Testis (tissue), 3 donors: Measurements from ENCODE around the gene CA11. TPM values are rescaled to one million over a fixed set of nuclear protein-coding genes. Genes with fewer than 3 reads are reported as not detected.

ENCODE experiments used
- DNase-seq: peaks from one replicate; pipeline ENCODE4 v3.0.0-alpha.2; 2019
- H3K27ac ChIP-seq, 2 donors: fragments of 200-600 bp; sonication (generic); one replicate each; pipeline ENCODE4 v1.5.1; 2019
- H3K27me3 ChIP-seq: fragments of 200-600 bp; sonication (generic); one replicate; pipeline ENCODE4 v1.5.1; 2019
- H3K36me3 ChIP-seq: fragments of 200-600 bp; sonication (generic); one replicate; pipeline ENCODE4 v1.5.1; 2017; ENCODE audit warnings: low read depth; ENCODE audit errors: missing control alignments
- H3K4me1 ChIP-seq: fragments of 200-600 bp; sonication (generic); one replicate; pipeline ENCODE4 v1.5.1; 2019
- H3K4me3 ChIP-seq, 2 donors: fragments of 200-600 bp; sonication (generic); one replicate each; pipeline ENCODE4 v1.5.1; 2017 to 2019
- H3K9me3 ChIP-seq: fragments of 200-600 bp; sonication (generic); one replicate; pipeline ENCODE4 v1.5.1; 2017
- POLR2A ChIP-seq: fragments of 450-650 bp; IDR thresholded peaks from one replicate; pipeline ENCODE4 v1.6.1; 2017; ENCODE audit warnings: antibody characterized with exemption, mild to moderate bottlenecking, moderate library complexity
- WGBS, 2 donors: methylation state at CpG; one replicate each; pipeline ENCODE4 v1.1.5; 2018; 5-methylcytosine and 5-hydroxymethylcytosine counted together
- intact Hi-C: fragments of 100-400 bp; cut with DNase I; formaldehyde crosslinking; loops from one replicate; pipeline ENCODE4 v1.15.1; 2023; ENCODE audit warnings: low total_unique reads
- polyA plus RNA-seq: library from polyadenylated mRNA; stranded (reverse); fragments of 350-450 nt; fragmentation: Illumina TruSeq; extraction: RNeasy Lipid Tissue Mini Kit (QIAGEN cat#74804); gene quantifications from one replicate; pipeline ENCODE4 v1.2.3, GENCODE V29; 2014; ENCODE audit warnings: low read depth, low replicate concordance; ENCODE audit not compliant: insufficient read depth
- total RNA-seq, 2 donors: library from RNA; depleted of rRNA; stranded (reverse); fragments of >200 nt; gene quantifications; one replicate each; pipeline ENCODE4 v1.2.3, GENCODE V29; 2016
- TF ChIP-seq, protein P1 (sequence below), 3 experiments: fragments of 450-650 bp in 2 of 3; fragments of 200-600 bp in 1 of 3; sonication (generic) in 1 of 3; IDR thresholded peaks; one replicate each; pipeline ENCODE4 v1.5.1; 2016 to 2019; ENCODE audit warnings: antibody characterized with exemption in 3 of 3, mild to moderate bottlenecking in 2 of 3, moderate library complexity in 1 of 3

CA11 gene
- total and polyA plus RNA-seq, 3 donors from 2014 or later: 6.3 to 20.0 (median 6.8) TPM

DNA sequence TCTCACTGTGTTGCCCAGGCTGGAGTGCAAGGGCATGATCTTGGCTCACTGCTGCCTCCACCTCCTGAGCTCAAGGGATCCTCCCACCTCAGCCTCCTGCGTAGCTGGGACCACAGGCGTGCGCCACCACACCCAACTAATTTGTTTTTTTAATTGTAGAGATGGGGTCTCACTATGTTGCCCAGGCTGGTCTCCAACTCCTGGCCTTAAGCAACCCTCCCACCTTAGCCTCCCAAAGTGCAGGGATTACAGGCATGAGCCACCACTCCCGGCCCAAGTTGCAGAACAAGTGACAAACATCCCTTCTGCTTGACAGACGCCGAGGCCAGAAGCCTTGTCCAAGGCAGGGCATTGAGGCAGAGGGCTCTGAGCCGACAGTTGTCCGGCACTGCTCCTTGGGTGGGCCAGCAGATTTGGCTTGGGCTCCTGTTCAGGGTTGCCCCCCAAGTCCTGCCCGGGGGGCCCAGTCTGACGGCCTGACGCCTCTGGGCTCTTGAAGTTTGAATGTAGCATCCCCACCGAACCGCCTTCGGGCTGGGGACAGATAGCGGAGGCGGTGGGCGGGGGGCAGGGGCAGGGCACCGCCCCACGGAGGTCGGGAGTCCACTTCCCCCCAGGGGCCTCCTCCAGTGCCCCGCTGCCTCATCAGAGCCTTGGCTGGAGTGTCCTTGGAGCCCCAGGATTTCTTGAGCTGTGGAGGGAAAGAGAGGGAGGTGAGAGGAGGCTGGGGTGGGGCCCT, 45.1 kb downstream of the CA11 start:
- intact Hi-C loops: no loop called here

DNA sequence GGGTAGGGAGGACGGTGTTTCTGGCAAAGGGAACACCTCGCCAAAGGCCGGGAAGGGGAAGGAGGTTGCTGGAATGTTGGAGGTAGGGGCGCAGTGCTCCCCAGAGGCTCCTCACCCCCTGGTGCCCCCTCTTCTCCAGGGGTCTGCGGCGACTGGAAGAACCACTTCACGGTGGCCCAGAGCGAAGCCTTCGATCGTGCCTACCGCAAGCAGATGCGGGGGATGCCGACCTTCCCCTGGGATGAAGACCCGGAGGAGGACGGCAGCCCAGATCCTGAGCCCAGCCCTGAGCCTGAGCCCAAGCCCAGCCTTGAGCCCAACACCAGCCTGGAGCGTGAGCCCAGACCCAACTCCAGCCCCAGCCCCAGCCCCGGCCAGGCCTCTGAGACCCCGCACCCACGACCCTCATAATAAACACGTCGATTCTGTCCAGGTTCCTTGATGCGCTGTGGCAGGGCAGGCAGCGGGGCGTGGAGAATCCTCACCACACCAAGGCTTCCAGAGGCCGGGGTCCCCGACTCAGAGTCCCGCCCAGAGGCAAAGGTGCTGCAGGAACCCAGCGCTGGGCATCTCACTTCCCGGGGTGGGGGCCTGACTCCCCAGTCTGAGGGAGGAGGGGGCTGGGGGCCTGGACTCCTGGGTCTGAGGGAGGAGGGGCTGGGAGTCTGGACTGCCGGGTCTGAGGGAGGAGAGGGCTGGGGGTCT, 46.8 kb downstream of the CA11 start:
- DNase-seq: no peak
- Histone ChIP-seq H3K27ac (no peak overlapping the region), H3K9me3 (no peaks in the 10 kb centered on the region), H3K27me3 (no peaks in the 10 kb centered on the region), H3K4me1 (no peaks in the 10 kb centered on the region), H3K36me3 (no peaks in the 10 kb centered on the region), H3K4me3 (no peak overlapping the region)
- no peak for TF ChIP-seq POLR2A
- TF ChIP-seq, protein P1, sequence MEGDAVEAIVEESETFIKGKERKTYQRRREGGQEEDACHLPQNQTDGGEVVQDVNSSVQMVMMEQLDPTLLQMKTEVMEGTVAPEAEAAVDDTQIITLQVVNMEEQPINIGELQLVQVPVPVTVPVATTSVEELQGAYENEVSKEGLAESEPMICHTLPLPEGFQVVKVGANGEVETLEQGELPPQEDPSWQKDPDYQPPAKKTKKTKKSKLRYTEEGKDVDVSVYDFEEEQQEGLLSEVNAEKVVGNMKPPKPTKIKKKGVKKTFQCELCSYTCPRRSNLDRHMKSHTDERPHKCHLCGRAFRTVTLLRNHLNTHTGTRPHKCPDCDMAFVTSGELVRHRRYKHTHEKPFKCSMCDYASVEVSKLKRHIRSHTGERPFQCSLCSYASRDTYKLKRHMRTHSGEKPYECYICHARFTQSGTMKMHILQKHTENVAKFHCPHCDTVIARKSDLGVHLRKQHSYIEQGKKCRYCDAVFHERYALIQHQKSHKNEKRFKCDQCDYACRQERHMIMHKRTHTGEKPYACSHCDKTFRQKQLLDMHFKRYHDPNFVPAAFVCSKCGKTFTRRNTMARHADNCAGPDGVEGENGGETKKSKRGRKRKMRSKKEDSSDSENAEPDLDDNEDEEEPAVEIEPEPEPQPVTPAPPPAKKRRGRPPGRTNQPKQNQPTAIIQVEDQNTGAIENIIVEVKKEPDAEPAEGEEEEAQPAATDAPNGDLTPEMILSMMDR (IDR thresholded peaks at IDR 0.05): no peak
- 67 to 73% methylated on average over 16 to 30 of the region's 30 CpGs for WGBS, 2 donors
- intact Hi-C loops: no loop called here

More for the DNA sequence above, 45.1 kb downstream of the CA11 start:
- WGBS, 2 donors: 84 to 86% methylated on average over 7 to 21 of the region's 21 CpGs
- TF ChIP-seq, protein P1 (IDR thresholded peaks at IDR 0.05): no peak
- no peak for TF ChIP-seq POLR2A
- H3K4me1 ChIP-seq: no peaks in the 10 kb centered on the region
- no peaks in the 10 kb centered on the region for H3K27me3 ChIP-seq
- H3K27ac ChIP-seq: no peak overlapping the region
- no peaks in the 10 kb centered on the region for H3K36me3 ChIP-seq
- no peaks in the 10 kb centered on the region for H3K9me3 ChIP-seq
- H3K4me3 ChIP-seq: no peak overlapping the region
- DNase-seq: no peak

DNA sequence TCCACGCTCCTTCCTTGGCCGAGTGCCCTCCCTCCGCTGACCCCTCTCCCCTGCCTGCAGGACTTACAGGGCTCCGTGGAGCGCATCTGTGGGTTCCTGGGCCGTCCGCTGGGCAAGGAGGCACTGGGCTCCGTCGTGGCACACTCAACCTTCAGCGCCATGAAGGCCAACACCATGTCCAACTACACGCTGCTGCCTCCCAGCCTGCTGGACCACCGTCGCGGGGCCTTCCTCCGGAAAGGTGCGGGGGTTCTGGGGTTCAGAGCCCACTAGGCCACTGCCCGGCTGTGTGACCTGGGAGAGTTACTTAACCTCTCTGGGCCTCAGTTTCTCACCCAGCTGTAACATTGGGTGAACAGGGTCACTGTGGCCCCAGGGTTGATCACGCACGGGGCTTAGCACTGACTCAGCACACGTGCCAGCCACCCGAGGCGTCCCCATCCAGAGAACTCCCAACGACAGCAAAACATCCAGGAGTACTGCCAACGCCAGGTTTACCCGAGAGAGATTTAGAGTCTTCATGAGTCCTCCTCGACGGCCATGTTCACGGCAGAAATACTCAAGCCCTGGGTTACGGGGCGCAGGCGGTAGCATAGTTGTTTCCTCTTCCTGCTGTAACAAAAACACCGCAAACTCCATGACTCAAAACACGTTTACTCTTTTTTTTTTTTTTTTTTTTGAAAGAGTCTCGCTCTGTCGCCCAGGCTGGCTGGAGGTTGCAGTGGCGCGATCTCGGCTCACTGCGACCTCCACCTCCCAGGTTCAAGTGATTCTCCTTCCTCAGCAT, 49.1 kb downstream of the CA11 start:
- intact Hi-C loops: no loop called here

DNA sequence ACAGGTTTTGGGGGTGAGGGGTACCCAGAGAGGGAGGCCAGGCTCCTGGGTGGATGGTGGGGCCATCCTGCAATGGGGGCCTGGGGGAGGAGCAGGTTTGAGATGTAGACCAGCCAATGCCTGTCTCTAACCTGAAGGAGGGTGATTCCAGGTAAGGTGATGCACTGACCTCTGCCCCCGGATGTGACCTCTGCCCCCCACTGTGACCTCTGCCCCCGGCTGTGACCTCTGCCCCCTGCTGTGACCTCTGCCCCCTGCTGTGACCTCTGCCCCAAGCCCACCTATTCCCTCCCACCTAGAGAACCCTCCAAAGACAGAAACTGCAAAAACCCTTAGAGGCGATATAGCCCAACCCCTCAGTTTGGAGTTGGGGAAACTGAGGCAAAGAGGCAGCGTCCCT, 49.8 kb downstream of the CA11 start:
- no peak for TF ChIP-seq POLR2A
- TF ChIP-seq, protein P1 (IDR thresholded peaks at IDR 0.05): no peak
- H3K27me3 ChIP-seq: no peaks in the 10 kb centered on the region
- no peak overlapping the region for H3K4me3 ChIP-seq
- WGBS, 2 donors: 87 to 100% methylated on average over 1 to 4 of the region's 4 CpGs
- intact Hi-C loops: no loop called here
- DNase-seq: no peak
- H3K27ac ChIP-seq: no peak overlapping the region
- H3K36me3 ChIP-seq: no peaks in the 10 kb centered on the region
- H3K9me3 ChIP-seq: no peaks in the 10 kb centered on the region
- H3K4me1 ChIP-seq: no peaks in the 10 kb centered on the region

More for the DNA sequence above, 49.1 kb downstream of the CA11 start:
- Histone ChIP-seq H3K4me3 (no peak overlapping the region), H3K27me3 (no peaks in the 10 kb centered on the region), H3K36me3 (no peaks in the 10 kb centered on the region), H3K9me3 (no peaks in the 10 kb centered on the region), H3K4me1 (no peaks in the 10 kb centered on the region), H3K27ac (no peak overlapping the region)
- DNase-seq: no peak
- WGBS, 2 donors: 85 to 86% methylated on average over 30 to 35 of the region's 39 CpGs
- no peak for TF ChIP-seq POLR2A
- TF ChIP-seq, protein P1 (IDR thresholded peaks at IDR 0.05): no peak
